Measurements from ENCODE around the gene PRKCZ.

Gene PRKCZ

GRCh38 chr1:2039251-2039650, 11.0 kb upstream of the PRKCZ start:
- TF ChIP-seq, protein P1, sequence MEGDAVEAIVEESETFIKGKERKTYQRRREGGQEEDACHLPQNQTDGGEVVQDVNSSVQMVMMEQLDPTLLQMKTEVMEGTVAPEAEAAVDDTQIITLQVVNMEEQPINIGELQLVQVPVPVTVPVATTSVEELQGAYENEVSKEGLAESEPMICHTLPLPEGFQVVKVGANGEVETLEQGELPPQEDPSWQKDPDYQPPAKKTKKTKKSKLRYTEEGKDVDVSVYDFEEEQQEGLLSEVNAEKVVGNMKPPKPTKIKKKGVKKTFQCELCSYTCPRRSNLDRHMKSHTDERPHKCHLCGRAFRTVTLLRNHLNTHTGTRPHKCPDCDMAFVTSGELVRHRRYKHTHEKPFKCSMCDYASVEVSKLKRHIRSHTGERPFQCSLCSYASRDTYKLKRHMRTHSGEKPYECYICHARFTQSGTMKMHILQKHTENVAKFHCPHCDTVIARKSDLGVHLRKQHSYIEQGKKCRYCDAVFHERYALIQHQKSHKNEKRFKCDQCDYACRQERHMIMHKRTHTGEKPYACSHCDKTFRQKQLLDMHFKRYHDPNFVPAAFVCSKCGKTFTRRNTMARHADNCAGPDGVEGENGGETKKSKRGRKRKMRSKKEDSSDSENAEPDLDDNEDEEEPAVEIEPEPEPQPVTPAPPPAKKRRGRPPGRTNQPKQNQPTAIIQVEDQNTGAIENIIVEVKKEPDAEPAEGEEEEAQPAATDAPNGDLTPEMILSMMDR (IDR thresholded peaks at IDR 0.05; ENCODE audit: control insufficient read depth, extremely low read depth, insufficient read depth) = no peak
- H3K4me3 ChIP-seq (ENCODE audit: low read depth, low read length) = no peak overlapping the region
- no peak for DNase-seq (ENCODE audit: low read depth)

- H3K4me3 ChIP-seq (ENCODE audit: low read depth, low read length) = no peak overlapping the region
- TF ChIP-seq, protein P1 (IDR thresholded peaks at IDR 0.05; ENCODE audit: control insufficient read depth, extremely low read depth, insufficient read depth) = no peak
Observed at GRCh38 chr1:2041305-2041704, 8.9 kb upstream of the PRKCZ start.

DNA sequence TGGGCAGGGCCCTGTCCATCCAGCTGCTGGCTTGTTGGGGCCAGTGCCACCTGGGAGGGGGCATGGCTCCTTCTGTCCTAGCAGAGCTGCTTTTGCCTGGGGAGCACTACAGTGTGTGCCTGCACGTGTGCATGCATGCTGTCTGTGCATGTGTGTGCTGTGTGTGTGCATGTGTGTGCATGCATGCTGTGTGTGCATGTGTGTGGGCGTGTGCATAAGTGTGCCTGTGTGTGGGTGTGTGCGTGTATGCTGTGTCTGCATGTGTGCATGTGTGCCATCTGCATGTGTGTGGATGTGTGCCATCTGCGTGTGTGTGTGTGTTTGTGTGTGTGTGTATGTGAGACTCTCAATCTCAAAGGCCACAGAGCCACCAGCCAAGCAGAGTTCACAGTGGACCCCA, 8.3 kb upstream of the PRKCZ start:
- no peak overlapping the region for H3K4me3 ChIP-seq (ENCODE audit: low read depth, low read length)
- TF ChIP-seq, protein P1 (IDR thresholded peaks at IDR 0.05; ENCODE audit: control insufficient read depth, extremely low read depth, insufficient read depth) = no peak

More at GRCh38 chr1:2041305-2041704, 8.9 kb upstream of the PRKCZ start:
- no peak for DNase-seq (ENCODE audit: low read depth)

GRCh38 chr1:2042830-2043773, 7.1 kb upstream of the PRKCZ start:
- no peak for DNase-seq (ENCODE audit: low read depth)
- TF ChIP-seq, protein P1 (IDR thresholded peaks at IDR 0.05; ENCODE audit: control insufficient read depth, extremely low read depth, insufficient read depth) = no peak
- no peak overlapping the region for H3K4me3 ChIP-seq (ENCODE audit: low read depth, low read length)

More for the DNA sequence above, 8.3 kb upstream of the PRKCZ start:
- no peak for DNase-seq (ENCODE audit: low read depth)

GRCh38 chr1:2043886-2044285, 6.3 kb upstream of the PRKCZ start:
- DNase-seq (ENCODE audit: low read depth) = no peak
- TF ChIP-seq, protein P1 (IDR thresholded peaks at IDR 0.05; ENCODE audit: control insufficient read depth, extremely low read depth, insufficient read depth) = no peak

DNA sequence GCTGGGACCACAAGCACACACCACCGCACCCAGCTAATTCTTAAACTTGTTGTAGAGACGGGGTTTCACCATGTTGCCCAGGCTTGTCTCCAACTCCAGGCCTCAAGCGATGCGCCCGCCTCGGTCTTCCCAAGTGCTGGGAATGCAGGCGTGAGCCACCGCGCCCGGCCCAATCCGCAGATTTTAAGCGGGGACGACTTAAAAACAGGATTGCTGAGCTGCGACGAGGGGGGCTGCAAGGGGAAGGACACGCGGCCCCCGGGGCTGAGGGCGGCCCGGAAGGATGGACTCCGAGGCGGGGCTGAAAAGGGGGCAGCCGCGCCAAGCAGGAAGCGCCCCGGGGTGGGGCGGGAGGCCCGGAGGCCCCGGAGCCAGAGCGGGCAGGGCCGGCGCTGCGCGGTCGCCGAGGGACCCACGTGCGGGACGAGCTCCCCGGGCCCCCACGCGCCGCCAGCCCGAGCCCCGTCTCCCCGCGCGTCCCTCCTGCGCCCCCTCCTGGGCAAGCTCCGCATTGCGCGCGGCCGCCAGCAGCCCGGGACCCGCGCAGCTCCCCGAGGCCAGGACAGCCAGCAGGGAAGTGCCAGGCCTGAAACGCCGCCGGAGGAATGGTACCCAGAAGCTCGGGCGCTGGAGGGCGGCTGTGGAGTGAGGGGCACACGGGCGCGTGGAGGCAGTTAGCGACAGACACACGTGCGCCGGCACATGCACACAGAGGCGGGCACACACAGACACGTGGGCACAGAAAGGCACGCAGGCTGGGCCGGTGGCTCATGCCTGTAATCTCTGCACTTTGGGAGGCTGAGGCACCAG, 5.5 kb upstream of the PRKCZ start:
- H3K4me3 ChIP-seq (ENCODE audit: low read depth, low read length) = no peak overlapping the region
- TF ChIP-seq, protein P1 (IDR thresholded peaks at IDR 0.05; ENCODE audit: control insufficient read depth, extremely low read depth, insufficient read depth) = peak; percentile 98
- no peak for DNase-seq (ENCODE audit: low read depth)

More at GRCh38 chr1:2043886-2044285, 6.3 kb upstream of the PRKCZ start:
- H3K4me3 ChIP-seq (ENCODE audit: low read depth, low read length) = no peak overlapping the region

Measured in LNCaP clone FGC (cell line).